ENCODE results near the gene COL18A1. TPM values are rescaled to one million over a fixed set of nuclear protein-coding genes. Genes with fewer than 3 reads are reported as not detected.

Gene COL18A1
- total RNA-seq, 1 donor from 2014 or later, result 302 TPM

DNA sequence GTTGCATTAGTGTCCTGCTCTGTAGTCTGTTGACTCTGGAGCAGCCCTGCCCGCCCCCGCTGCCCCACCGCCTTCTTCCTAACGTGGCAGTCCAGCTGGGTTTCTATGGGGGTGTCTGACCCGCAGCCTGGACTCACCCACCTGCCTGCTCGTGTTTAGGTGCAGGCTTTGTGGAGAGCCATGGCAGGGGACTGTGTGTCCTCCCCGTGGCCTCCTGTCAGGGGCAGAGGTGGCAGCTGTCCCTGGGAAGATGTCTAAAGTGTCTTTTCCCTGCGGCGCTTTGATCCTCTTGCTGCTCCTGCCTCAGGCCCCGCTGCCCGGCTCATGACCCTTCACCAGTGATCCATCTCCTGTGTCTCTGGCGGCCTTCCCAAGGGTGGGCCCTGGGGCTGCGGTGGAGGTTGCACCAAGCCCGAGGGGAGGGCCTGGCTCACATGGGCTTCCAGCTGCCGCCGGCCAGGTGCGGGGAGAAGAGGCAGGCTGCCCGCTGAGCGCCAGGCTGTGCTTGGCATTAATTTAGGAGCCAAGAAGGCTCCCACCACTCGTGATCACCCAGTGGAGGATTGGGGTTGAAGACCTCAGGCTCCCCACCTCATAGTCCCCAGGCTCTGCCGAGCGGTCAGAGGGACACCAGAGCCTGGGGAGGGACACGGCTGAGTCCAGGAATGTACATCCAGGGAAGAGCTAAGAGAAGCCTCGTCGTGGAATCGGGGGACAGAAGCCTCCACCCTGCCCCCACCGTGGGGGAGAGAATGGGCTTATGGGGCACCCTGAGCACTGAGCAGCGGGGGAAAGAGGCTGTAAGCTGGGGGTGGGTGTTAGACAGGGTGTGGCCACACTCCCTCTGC, 44.1 kb downstream of the COL18A1 start:
- Mint-ChIP-seq H3K27ac (peak overlapping the region; percentile 96), H3K9me3 (peaks cover 28% of the 10 kb centered on the region), H3K27me3 (ENCODE audit: low read depth) (no peaks in the 10 kb centered on the region), H3K4me3 (no peak overlapping the region), H3K4me1 (peaks cover 45% of the 10 kb centered on the region), H3K36me3 (peaks cover 33% of the 10 kb centered on the region)
- TF ChIP-seq, protein P1, sequence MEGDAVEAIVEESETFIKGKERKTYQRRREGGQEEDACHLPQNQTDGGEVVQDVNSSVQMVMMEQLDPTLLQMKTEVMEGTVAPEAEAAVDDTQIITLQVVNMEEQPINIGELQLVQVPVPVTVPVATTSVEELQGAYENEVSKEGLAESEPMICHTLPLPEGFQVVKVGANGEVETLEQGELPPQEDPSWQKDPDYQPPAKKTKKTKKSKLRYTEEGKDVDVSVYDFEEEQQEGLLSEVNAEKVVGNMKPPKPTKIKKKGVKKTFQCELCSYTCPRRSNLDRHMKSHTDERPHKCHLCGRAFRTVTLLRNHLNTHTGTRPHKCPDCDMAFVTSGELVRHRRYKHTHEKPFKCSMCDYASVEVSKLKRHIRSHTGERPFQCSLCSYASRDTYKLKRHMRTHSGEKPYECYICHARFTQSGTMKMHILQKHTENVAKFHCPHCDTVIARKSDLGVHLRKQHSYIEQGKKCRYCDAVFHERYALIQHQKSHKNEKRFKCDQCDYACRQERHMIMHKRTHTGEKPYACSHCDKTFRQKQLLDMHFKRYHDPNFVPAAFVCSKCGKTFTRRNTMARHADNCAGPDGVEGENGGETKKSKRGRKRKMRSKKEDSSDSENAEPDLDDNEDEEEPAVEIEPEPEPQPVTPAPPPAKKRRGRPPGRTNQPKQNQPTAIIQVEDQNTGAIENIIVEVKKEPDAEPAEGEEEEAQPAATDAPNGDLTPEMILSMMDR (IDR thresholded peaks at IDR 0.05; ENCODE audit: unreplicated experiment), result no peak
- no peak for DNase-seq (ENCODE audit: low spot score in 2 of 2, unreplicated experiment in 2 of 2)

DNA sequence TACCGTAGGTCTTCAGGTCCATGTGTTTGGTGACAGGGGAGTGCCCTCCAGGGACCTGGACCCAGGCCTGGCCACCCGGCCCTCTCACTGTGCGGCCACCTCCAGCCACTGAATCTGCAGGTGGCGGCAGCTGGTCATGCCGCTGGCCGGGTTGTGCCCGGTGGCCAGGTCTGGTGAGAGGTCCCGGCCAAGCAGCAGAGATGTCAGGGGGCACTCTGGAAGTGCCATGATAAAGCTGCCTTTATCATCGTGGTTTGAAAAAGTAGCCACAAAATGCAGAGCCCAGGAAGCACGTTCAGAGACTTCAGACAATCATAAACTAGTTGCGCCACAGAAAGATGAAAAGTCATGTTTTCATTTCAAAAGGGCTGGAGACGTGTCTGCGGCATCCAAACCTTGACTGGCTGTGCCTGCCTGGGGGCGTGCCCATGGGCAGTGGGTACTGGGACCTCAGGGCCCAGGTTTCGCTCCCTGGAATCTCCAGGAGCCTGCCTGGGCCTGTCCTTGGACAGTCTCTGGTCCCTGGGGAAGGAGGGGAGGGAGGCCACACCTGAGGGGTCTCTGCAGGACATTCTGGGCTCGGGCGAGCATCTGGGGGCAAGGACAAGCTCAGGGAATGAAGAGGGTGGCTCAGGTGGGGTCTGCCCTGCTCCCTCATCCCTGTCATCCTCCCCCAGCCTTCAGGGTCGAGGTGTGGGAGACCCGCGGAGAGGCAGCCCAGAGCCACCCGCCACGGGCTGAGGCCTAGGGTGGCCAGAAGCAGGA, 44.9 kb downstream of the COL18A1 start:
- H3K36me3 Mint-ChIP-seq, result peaks cover 25% of the 10 kb centered on the region
- no peaks in the 10 kb centered on the region for H3K27me3 Mint-ChIP-seq (ENCODE audit: low read depth)
- peak overlapping the region; percentile 96 for H3K27ac Mint-ChIP-seq
- peak overlapping the region; percentile 6 for H3K4me3 Mint-ChIP-seq
- DNase-seq (ENCODE audit: low spot score in 2 of 2, unreplicated experiment in 2 of 2), result no peak
- H3K9me3 Mint-ChIP-seq, result peaks cover 26% of the 10 kb centered on the region
- TF ChIP-seq, protein P1 (IDR thresholded peaks at IDR 0.05; ENCODE audit: unreplicated experiment), result no peak
- H3K4me1 Mint-ChIP-seq, result peaks cover 52% of the 10 kb centered on the region

DNA sequence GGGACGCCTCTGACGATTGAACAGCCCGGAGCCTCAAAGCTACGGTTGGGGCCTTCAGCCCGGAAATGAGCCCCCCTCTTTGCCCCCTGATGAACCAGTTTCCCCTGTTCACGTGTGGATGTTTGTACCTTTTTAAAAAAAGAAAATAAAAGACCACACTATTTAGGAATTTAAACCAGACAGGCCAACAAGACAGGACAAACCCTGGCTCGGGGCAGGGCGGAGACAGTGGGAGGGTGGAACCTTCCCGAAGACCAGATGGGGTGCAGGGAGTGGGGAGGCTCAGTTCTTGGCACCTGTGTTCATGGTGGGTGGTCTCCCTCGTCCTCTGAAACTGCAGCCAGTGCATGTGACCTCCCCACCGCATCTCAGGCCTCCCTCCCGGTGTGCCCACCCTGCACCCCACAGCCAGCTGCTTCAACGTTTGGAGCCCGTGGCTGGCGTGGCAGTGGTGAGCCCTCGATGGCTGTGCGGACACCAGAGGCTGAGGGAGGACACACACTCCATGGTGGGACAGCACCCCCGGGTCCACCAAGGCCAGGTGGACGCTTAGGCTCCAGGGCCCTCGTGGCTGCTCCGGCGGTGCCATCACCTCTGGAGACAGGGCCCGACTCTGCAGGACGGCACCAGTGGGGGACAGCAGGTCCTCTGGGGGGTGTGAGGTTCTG, 45.6 kb downstream of the COL18A1 start:
- TF ChIP-seq, protein P1 (IDR thresholded peaks at IDR 0.05; ENCODE audit: unreplicated experiment), result no peak
- peaks cover 18% of the 10 kb centered on the region for H3K36me3 Mint-ChIP-seq
- no peak for DNase-seq (ENCODE audit: low spot score in 2 of 2, unreplicated experiment in 2 of 2)
- no peaks in the 10 kb centered on the region for H3K27me3 Mint-ChIP-seq (ENCODE audit: low read depth)
- H3K4me1 Mint-ChIP-seq, result peaks cover 54% of the 10 kb centered on the region
- peaks cover 19% of the 10 kb centered on the region for H3K9me3 Mint-ChIP-seq
- peak overlapping the region; percentile 96 for H3K27ac Mint-ChIP-seq
- H3K4me3 Mint-ChIP-seq, result no peak overlapping the region

DNA sequence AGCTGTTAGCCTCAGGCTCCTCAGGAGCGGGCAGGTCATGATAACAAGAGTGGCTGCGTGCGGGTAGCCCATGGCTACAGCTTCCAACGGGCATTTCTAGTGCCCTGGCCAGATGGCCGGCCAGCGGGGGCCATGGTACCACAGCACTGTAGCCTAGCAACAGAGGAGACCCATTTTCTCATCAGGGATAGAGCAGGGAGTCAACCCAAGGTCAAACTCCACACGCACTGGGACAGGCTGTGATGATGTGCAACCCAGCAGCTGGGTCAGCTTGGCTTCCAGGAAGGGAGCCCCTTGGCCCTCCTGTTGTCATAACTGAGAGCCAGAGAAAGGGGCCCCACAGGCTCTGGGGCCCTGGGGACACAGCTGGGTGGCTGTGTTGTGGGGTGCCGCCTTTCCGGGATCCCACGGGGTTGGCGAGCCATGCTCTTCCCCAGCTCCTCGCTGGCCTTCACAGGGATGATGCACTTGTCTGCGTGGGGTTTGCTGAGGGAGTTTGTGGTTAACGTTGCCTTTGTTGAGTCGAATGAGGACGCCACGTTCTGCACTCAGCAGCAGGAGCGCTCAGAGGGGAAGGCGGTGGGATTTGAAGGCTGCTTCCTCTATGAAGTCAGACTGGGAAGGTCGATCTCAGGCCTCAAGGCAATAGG, 46.3 kb downstream of the COL18A1 start:
- Mint-ChIP-seq H3K36me3 (peaks cover 12% of the 10 kb centered on the region), H3K4me3 (no peak overlapping the region), H3K27ac (peak overlapping the region; percentile 64), H3K27me3 (ENCODE audit: low read depth) (no peaks in the 10 kb centered on the region), H3K9me3 (peaks cover 13% of the 10 kb centered on the region), H3K4me1 (peaks cover 55% of the 10 kb centered on the region)
- TF ChIP-seq, protein P1 (IDR thresholded peaks at IDR 0.05; ENCODE audit: unreplicated experiment), result no peak
- DNase-seq (ENCODE audit: low spot score in 2 of 2, unreplicated experiment in 2 of 2), result no peak

DNA sequence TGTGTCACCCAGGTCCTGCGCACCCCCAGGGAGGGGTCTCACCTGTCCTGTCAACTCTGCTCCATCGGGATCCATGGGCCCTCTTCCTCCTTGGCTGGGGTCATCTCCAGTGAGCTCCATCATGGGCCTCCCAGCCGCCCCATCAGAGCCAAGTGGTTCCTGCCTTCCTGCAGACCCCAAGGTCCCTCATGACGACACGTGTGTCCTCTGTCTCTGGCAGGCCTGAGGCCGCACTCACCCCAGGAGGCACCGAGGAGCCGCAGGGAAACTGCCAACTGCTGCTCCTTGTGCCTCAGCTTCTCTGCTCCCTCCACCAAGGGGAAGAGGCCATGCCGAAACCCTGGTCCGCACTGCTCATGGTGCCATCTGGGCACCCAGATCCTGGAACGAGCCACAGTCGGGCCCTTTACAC, 46.8 kb downstream of the COL18A1 start:
- peaks cover 55% of the 10 kb centered on the region for H3K4me1 Mint-ChIP-seq
- H3K36me3 Mint-ChIP-seq, result peaks cover 10% of the 10 kb centered on the region
- TF ChIP-seq, protein P1 (IDR thresholded peaks at IDR 0.05; ENCODE audit: unreplicated experiment), result no peak
- no peaks in the 10 kb centered on the region for H3K27me3 Mint-ChIP-seq (ENCODE audit: low read depth)
- H3K9me3 Mint-ChIP-seq, result peaks cover 10% of the 10 kb centered on the region
- H3K4me3 Mint-ChIP-seq, result no peak overlapping the region
- no peak for DNase-seq (ENCODE audit: low spot score in 2 of 2, unreplicated experiment in 2 of 2)
- H3K27ac Mint-ChIP-seq, result peak overlapping the region; percentile 67

Data from mesothelial cell of epicardium (in vitro differentiated cells).